ENCODE results near the gene CDKL4. TPM values are rescaled to one million over a fixed set of nuclear protein-coding genes. Genes with fewer than 3 reads are reported as not detected.

The CDKL4 gene
- total RNA-seq, 6 experiments from 2014 or later, result 0.14 to 0.54 (median 0.34) TPM; not detected in 1

DNA sequence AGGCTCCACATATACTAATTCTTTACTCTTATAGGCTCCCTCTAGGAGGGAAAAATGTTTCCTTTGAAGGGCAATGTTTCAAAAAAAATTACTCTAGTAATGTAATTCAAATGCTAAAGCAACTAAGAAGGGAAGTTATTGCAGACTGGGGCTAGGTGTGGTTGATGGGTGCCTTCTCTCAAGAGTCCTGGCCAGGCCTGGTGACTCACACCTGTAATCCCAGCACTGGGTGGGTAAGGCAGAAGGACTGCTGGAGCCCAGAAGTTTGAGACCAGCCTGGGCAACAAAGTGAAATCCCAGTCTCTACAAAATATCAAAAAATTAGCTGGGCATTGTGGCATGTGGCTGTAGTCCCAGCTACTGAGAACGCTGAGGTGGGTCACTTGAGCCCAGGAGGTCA is 31.2 kb upstream of the CDKL4 start:
- Mint-ChIP-seq H3K36me3 (ENCODE audit: low read depth) (peaks cover 32% of the 10 kb centered on the region), H3K4me3 (no peak overlapping the region), H3K4me1 (ENCODE audit: low read depth) (no peaks in the 10 kb centered on the region), H3K27ac (peak overlapping the region; percentile 1; the same call in 1 of the 2 replicates), H3K27me3 (ENCODE audit: insufficient read depth) (no peaks in the 10 kb centered on the region), H3K9me3 (no peaks in the 10 kb centered on the region)
- DNase-seq, result no peak
- TF ChIP-seq, protein P1, sequence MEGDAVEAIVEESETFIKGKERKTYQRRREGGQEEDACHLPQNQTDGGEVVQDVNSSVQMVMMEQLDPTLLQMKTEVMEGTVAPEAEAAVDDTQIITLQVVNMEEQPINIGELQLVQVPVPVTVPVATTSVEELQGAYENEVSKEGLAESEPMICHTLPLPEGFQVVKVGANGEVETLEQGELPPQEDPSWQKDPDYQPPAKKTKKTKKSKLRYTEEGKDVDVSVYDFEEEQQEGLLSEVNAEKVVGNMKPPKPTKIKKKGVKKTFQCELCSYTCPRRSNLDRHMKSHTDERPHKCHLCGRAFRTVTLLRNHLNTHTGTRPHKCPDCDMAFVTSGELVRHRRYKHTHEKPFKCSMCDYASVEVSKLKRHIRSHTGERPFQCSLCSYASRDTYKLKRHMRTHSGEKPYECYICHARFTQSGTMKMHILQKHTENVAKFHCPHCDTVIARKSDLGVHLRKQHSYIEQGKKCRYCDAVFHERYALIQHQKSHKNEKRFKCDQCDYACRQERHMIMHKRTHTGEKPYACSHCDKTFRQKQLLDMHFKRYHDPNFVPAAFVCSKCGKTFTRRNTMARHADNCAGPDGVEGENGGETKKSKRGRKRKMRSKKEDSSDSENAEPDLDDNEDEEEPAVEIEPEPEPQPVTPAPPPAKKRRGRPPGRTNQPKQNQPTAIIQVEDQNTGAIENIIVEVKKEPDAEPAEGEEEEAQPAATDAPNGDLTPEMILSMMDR (IDR thresholded peaks at IDR 0.05), result no peak

DNA sequence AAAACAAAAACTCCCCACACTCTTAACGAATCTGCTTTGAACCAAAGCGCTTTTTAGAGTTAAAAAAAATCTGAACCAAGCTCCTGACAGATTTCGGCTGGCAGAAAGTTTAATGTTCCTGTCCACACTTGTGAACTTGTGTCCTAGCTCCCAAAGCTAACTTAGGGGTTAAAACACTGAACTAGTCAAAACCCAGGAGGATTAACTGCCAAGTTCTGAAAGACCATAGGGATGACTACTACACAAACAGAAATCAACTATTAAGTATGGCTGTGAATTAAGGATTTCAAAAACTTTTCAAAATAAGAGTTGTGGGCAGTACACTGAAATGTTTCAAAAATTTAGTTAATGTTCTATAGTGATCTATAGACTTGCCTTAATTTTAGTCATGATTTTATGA is 26.2 kb upstream of the CDKL4 start:
- Mint-ChIP-seq H3K4me3 (no peak overlapping the region), H3K36me3 (ENCODE audit: low read depth) (peaks cover 26% of the 10 kb centered on the region), H3K4me1 (ENCODE audit: low read depth) (peaks cover 12% of the 10 kb centered on the region), H3K27ac (no peak overlapping the region), H3K9me3 (no peaks in the 10 kb centered on the region), H3K27me3 (ENCODE audit: insufficient read depth) (no peaks in the 10 kb centered on the region)
- DNase-seq, result no peak
- TF ChIP-seq, protein P1 (IDR thresholded peaks at IDR 0.05), result no peak

DNA sequence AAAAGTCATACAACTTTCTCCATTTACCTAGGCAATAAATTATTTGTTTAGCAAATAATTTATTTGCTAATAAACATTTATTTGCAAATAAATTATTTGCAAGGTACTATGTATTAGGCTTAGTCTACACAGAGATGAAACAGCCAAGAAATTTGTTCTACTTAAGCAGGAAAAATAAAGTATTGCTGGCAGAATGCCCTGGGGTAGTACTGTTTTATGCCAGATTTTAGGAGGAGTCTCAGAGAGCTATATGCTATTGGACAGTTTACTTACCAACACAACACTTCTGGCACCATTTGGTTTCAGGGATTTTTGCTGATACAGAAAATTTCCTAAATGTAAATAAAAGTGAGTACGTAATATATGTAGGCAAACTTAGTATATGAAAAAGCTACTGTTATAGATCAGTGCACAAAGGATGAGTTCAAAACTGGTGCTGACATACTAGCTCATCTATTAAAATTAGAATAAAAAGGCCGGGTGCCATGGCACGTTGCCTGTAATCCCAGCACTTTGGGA is 23.2 kb upstream of the CDKL4 start:
- Mint-ChIP-seq H3K27me3 (ENCODE audit: insufficient read depth) (no peaks in the 10 kb centered on the region), H3K36me3 (ENCODE audit: low read depth) (peaks cover 25% of the 10 kb centered on the region), H3K27ac (no peak overlapping the region), H3K9me3 (no peaks in the 10 kb centered on the region), H3K4me3 (no peak overlapping the region), H3K4me1 (ENCODE audit: low read depth) (peaks cover 12% of the 10 kb centered on the region)
- DNase-seq, result no peak
- TF ChIP-seq, protein P1 (IDR thresholded peaks at IDR 0.05), result no peak

DNA sequence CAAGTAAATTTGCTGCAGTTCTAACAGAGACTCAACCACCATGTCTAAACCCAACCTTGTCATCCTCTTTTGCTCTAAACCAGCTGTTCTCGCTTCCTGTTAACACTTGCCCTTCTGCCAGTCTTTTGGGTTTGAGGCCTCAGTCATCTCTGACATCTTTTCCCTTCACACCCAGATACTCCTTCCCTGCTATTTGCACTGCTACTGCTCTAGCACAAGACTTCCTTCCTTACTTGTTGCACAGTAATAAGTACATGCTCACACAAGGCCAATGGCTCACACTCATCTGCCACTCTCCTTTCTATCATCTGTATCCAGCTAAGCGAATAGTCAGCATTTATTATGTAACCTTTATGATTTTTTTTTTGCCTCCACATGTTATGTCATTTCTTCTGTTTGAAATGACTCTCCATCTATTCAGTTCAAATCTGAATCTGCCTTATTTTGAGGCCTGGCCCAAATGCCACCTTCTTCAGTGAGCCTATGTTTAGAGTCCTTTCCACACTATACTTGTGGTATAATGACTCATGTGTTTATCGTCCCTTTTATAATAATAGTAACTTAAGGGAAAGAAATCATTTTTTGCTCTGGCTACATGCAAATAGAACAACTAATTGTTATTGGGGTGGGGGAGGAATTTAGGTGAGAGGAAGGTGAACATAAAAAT is 22.5 kb upstream of the CDKL4 start:
- Mint-ChIP-seq H3K9me3 (no peaks in the 10 kb centered on the region), H3K27ac (peak overlapping the region; percentile 7), H3K4me1 (ENCODE audit: low read depth) (peaks cover 12% of the 10 kb centered on the region), H3K36me3 (ENCODE audit: low read depth) (peaks cover 25% of the 10 kb centered on the region), H3K4me3 (no peak overlapping the region), H3K27me3 (ENCODE audit: insufficient read depth) (no peaks in the 10 kb centered on the region)
- TF ChIP-seq, protein P1 (IDR thresholded peaks at IDR 0.05), result no peak
- DNase-seq, result no peak

DNA sequence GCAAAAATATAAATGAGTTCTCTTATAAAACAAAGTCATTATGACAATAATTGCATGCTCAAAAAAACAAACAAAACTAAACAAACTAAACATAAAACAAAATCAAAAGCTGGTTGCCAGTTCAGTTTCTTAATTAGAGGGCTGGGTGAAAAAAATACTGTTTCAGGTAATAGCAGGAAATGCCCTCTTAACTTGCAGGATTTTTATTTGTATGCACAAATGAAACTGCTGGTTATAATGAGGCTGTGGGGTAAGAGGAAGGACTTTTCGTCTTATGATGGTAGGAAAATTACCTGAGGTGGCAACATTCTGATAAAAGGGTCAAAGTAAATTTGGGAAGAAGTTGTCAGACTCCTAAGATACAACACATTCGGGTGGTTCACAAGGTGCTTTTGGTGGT is 21.5 kb upstream of the CDKL4 start:
- H3K27me3 Mint-ChIP-seq (ENCODE audit: insufficient read depth), result no peaks in the 10 kb centered on the region
- peaks cover 30% of the 10 kb centered on the region for H3K36me3 Mint-ChIP-seq (ENCODE audit: low read depth)
- peaks cover 12% of the 10 kb centered on the region for H3K4me1 Mint-ChIP-seq (ENCODE audit: low read depth)
- no peak for DNase-seq
- no peak overlapping the region for H3K4me3 Mint-ChIP-seq
- TF ChIP-seq, protein P1 (IDR thresholded peaks at IDR 0.05), result no peak
- H3K9me3 Mint-ChIP-seq, result no peaks in the 10 kb centered on the region
- no peak overlapping the region for H3K27ac Mint-ChIP-seq

Data from HFFc6 (cell line).